HG03457 (cell line): ENCODE results near the gene NIPAL4.
A peak's percentile ranks its signal among the peaks of the same experiment; 100 is the strongest.
"Not testable (repeated sequence)": the region's sequence is repeated elsewhere in the genome, so short reads cannot be mapped to it uniquely, and the experiment has no call there.

Source experiments
- ATAC-seq: cut with Tn5 transposase; IDR thresholded peaks from one replicate; pipeline ENCODE4 v1.9.1; 2021; ENCODE audit warnings: moderate number of reproducible peaks; ENCODE audit not compliant: unreplicated experiment

The NIPAL4 gene

GRCh38 chr5:157463081-157463480, 3.1 kb downstream of the NIPAL4 start:
- no peak for ATAC-seq

- ATAC-seq, result no peak
These were observed 3.9 kb downstream of the NIPAL4 start for GRCh38 chr5:157463621-157464518.

- peak; percentile 61 for ATAC-seq
These were observed 4.6 kb downstream of the NIPAL4 start for GRCh38 chr5:157464519-157465171.

- no peak for ATAC-seq
These were observed 8.4 kb downstream of the NIPAL4 start for GRCh38 chr5:157468293-157468965.

- ATAC-seq, result no peak
These were observed 9.1 kb downstream of the NIPAL4 start for GRCh38 chr5:157469073-157469472.

- no peak for ATAC-seq
These were observed 9.7 kb downstream of the NIPAL4 start for GRCh38 chr5:157469687-157470086.

DNA sequence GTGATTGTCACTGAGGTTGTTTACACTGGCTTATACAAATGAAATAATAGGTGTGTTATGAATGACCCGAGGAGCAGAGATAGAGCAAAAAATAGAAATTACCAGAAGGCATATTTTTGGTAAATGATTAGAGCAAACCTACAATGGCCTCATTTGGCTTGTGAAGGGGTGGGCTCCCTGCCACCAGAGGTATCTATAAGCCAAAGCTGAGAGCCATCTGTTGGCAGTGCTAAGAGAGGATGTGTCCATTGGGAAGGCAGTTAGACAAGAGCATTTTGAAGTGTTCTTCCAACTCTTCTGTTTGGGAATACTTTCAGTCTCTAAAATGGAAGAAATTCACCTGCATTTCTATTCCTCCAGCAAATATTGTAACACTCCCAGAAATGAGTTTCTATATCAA, 10.6 kb downstream of the NIPAL4 start:
- no peak for ATAC-seq

- no peak for ATAC-seq
These were observed 11.7 kb downstream of the NIPAL4 start for GRCh38 chr5:157471709-157472108.

DNA sequence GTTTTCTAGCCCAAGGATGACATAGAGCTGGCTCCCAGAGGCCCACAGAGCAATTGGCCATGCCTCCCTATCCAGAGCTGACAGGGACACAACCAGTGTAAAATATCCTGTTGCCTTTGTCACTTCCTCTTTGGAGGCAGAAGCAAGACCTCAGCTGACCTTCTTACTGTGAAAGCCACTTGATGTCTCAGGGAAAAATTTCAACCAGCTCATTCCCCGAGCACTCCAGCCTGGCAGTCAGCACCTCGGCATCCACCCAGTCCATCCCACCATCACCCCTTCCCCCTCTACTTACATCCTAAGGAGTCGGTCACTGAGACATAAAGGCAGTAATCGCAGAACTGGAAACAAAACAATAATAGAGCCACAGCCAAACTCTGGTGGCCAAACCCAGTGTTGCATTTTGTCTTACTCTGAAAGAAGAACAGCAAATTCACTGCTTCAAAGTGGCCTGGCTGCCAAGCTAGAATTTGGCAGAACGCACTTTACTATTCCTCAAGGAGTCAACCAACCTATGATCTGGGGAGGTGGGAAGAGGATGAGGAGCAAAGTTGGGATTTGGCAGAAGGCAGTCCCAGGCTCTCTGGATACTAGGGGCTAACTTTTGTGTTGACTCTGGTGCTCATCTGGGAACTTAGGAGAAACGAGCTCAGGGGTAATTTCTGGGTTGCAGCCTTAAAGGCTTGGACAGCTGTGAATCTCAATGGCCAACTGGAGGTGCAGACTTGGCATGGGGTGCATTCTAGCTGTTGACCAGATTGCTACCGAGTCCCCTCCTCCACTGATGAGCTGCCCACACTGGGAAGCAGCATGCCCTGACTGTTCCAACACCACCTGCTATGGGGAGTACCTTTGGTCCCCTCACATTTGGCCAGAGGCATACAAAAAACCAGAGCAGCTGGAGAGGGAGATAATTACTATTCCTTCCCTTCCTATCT, 13.6 kb downstream of the NIPAL4 start:
- ATAC-seq, result no peak

GRCh38 chr5:157475432-157475831, 15.4 kb downstream of the NIPAL4 start:
- ATAC-seq, result no peak

GRCh38 chr5:157476702-157477408, 16.8 kb downstream of the NIPAL4 start:
- ATAC-seq, result no peak

DNA sequence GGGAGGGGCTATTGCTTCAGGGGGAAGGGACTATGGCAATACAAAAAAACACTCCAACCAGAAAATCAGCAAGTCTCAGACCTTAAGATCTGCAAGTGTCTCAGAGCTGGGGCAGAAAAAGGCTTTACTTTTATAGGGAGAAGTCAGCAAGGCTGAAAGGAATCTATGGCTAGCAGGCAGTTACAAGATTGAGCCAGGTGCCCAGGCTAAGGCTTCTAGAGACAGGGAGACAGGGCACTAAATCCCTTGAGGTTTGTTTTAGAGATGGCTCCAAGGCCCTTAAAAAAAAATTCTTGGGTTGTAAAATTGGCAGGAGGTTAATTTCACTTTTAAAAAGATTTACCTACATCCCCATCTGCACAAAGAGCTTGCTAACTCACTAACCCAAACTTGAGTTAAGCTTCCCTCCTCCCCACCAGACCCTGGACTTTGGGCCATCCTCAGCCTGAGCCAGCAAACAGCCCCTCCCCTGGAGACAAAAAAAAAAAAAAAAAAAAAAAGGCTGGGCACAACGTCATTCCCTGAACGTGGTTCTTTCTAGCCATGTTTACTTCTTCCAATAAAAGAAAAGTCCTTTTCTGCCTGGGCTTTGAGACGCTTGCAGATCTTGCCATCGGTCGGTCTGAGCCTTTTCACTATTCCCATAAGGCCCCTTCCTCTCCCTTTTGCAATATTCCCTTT, 17.9 kb downstream of the NIPAL4 start:
- ATAC-seq, result no peak

GRCh38 chr5:157478726-157479125, 18.7 kb downstream of the NIPAL4 start:
- ATAC-seq, result no peak

DNA sequence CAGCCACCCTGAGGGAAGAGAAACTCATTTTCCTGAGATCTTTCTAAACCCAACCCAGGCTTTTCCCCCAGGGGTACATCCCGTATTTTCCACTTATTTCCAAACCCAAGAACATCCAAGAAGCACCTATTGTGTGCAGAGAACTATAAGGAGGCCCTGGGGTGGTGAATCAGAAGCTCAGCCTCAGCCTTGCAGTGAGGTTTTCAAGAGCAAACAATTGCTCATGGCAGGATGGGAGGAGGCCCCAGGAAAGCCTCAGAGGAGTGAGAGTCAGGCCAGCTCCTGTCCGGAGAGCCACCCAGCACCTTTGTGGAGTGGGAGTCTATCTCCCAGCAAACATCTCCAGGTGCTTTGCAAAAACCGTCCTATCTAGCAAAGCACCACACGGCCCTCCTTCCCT, 19.2 kb downstream of the NIPAL4 start:
- ATAC-seq, result no peak

- no peak for ATAC-seq
These were observed 19.8 kb downstream of the NIPAL4 start for GRCh38 chr5:157479612-157480510.

- ATAC-seq, result no peak
These were observed 21.3 kb downstream of the NIPAL4 start for GRCh38 chr5:157481265-157481664.

DNA sequence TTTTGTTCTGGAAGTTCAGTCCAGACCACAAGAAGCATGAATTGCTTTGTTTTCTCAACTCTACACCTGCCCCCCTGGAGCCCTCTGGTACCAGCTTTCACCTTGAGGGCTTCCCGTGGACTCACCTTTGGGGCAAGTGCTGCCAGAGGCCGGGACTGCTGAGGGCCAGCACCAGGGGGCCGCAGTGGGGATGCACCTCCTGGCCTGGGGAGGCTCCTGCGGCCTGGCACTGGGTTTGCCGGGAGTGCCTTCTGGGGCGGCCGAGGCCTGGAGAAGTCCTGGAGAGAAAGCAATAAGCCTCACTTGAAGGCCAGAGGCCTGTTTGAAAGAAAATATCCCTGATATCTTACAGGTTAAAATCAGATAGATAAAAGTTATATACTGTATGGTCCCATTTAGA, 21.7 kb downstream of the NIPAL4 start:
- ATAC-seq, result no peak

GRCh38 chr5:157482702-157483101, 22.7 kb downstream of the NIPAL4 start:
- ATAC-seq, result not testable (repeated sequence)
